PC-9 (cell line): ENCODE results near the gene VEGFB.

Source experiments
- EZH2 ChIP-seq: fragments of 200-600 bp; sonication (generic); IDR thresholded peaks from 2 replicates; pipeline ENCODE4 v1.8.0; 2017; ENCODE audit warnings: antibody characterized with exemption, low read depth
- TF ChIP-seq, protein P1 (sequence below): fragments of 200-600 bp; sonication (generic); conservative IDR thresholded peaks from 2 replicates; pipeline ENCODE4 v1.6.1; 2017; ENCODE audit warnings: mixed run types, antibody characterized with exemption, mild to moderate bottlenecking, moderate library complexity

- TF ChIP-seq EZH2: no peak
- TF ChIP-seq, protein P1, sequence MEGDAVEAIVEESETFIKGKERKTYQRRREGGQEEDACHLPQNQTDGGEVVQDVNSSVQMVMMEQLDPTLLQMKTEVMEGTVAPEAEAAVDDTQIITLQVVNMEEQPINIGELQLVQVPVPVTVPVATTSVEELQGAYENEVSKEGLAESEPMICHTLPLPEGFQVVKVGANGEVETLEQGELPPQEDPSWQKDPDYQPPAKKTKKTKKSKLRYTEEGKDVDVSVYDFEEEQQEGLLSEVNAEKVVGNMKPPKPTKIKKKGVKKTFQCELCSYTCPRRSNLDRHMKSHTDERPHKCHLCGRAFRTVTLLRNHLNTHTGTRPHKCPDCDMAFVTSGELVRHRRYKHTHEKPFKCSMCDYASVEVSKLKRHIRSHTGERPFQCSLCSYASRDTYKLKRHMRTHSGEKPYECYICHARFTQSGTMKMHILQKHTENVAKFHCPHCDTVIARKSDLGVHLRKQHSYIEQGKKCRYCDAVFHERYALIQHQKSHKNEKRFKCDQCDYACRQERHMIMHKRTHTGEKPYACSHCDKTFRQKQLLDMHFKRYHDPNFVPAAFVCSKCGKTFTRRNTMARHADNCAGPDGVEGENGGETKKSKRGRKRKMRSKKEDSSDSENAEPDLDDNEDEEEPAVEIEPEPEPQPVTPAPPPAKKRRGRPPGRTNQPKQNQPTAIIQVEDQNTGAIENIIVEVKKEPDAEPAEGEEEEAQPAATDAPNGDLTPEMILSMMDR: no peak
These were observed 1.2 kb downstream of the VEGFB start for GRCh38 chr11:64235437-64236161.
